ENCODE data around the gene NOPCHAP1. TPM values are rescaled to one million over a fixed set of nuclear protein-coding genes. Genes with fewer than 3 reads are reported as not detected.

The NOPCHAP1 gene
- total RNA-seq, 2 experiments from 2014 or later, result 12.1 to 33.9 TPM

DNA sequence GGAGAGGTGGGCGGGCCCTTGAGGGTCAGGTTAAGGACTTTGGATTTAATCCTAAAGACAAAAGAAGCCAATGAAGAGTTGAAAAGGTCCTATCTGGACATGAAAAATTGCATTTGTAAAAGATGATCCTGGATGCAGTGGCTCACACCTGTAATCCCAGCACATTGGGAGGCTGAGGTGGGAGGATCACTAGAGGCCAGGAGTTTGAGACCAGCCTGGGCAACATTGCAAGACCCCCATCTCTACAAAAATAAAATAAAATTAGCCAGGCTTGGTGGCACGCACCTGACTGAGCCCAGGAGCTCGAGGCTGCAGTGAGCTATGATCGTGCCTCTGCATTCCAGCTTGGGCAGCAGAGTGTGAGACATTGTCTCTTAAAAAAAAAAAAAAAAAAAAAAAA, 25.7 kb upstream of the NOPCHAP1 start:
- TF ChIP-seq EZH2phosphoT487 (IDR thresholded peaks at IDR 0.05; ENCODE audit: borderline replicate concordance, low read depth, low read length), result no peak
- TF ChIP-seq, protein P1, sequence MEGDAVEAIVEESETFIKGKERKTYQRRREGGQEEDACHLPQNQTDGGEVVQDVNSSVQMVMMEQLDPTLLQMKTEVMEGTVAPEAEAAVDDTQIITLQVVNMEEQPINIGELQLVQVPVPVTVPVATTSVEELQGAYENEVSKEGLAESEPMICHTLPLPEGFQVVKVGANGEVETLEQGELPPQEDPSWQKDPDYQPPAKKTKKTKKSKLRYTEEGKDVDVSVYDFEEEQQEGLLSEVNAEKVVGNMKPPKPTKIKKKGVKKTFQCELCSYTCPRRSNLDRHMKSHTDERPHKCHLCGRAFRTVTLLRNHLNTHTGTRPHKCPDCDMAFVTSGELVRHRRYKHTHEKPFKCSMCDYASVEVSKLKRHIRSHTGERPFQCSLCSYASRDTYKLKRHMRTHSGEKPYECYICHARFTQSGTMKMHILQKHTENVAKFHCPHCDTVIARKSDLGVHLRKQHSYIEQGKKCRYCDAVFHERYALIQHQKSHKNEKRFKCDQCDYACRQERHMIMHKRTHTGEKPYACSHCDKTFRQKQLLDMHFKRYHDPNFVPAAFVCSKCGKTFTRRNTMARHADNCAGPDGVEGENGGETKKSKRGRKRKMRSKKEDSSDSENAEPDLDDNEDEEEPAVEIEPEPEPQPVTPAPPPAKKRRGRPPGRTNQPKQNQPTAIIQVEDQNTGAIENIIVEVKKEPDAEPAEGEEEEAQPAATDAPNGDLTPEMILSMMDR (conservative IDR thresholded peaks at IDR 0.05; ENCODE audit: low read length), result no peak
- H3K4me1 ChIP-seq (ENCODE audit: insufficient read depth, low read length, poor library complexity, severe bottlenecking), result peaks cover 22% of the 10 kb centered on the region
- ChIA-PET POLR2A (interaction anchor here (0.6 to 1.7 kb wide), 5 partner anchors 10 to 552 kb away, joined by 4 to 10 read pairs (median 5); no protein-coding TSS in a partner anchor), CTCF (ENCODE audit: unreplicated experiment) (interaction anchor here (0.6 kb wide), 1 partner anchor 143 kb away, joined by 3 read pairs; no protein-coding TSS in a partner anchor)
- DNase-seq (ENCODE audit: low spot score), result no peak
- no peaks in the 10 kb centered on the region for H4K20me1 ChIP-seq (ENCODE audit: insufficient read depth, low read length)
- H2AFZ ChIP-seq (ENCODE audit: low read length), result no peak overlapping the region
- no peaks in the 10 kb centered on the region for H3K36me3 ChIP-seq (ENCODE audit: insufficient read depth, low read length)
- no TSS peak for BruUV-seq (replicated peaks)
- intact Hi-C loops (cut with micrococcal nuclease; ENCODE audit: unreplicated experiment), result no loop called here
- 0 out of 2 replicates have a peak, but pooled peaks cover 4% of the 10 kb centered on the region for H3K79me2 ChIP-seq (ENCODE audit: insufficient read depth, low read depth, low read length)
- no peaks in the 10 kb centered on the region for H3K9me3 ChIP-seq (ENCODE audit: low read length)
- no peaks in the 10 kb centered on the region for H3K9me2 ChIP-seq (ENCODE audit: insufficient read depth, low read length)
- H3K27ac ChIP-seq (ENCODE audit: low read depth, low read length, poor library complexity, severe bottlenecking), result no peak overlapping the region
- no peak overlapping the region for H3K4me2 ChIP-seq (ENCODE audit: low read length)
- H3K4me3 ChIP-seq (ENCODE audit: low read depth, low read length, poor library complexity, severe bottlenecking), result no peak overlapping the region

DNA sequence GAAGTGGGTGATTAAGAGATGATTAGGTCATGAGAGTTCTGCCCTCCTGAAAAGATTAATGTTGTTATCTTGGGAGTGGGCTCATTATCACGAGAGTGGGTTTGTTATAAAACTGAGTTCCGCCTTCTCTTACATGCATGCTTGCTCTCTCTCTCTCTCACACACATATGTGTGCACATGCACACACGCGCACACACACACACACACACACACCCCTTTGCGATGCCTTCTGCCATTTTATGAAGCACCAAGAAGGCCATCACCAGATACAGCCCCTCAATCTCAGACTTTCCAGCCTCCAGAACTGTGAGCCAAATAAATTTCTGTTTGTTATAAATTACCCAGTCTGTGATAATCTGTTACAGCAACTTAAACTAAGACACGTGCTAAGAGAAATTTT, 22.4 kb upstream of the NOPCHAP1 start:
- Histone ChIP-seq H3K36me3 (ENCODE audit: insufficient read depth, low read length) (no peaks in the 10 kb centered on the region), H2AFZ (ENCODE audit: low read length) (no peak overlapping the region), H3K79me2 (ENCODE audit: insufficient read depth, low read depth, low read length) (no peaks in the 10 kb centered on the region), H4K20me1 (ENCODE audit: insufficient read depth, low read length) (no peaks in the 10 kb centered on the region), H3K27ac (ENCODE audit: low read depth, low read length, poor library complexity, severe bottlenecking) (no peak overlapping the region), H3K9me2 (ENCODE audit: insufficient read depth, low read length) (no peaks in the 10 kb centered on the region), H3K9me3 (ENCODE audit: low read length) (no peaks in the 10 kb centered on the region), H3K4me1 (ENCODE audit: insufficient read depth, low read length, poor library complexity, severe bottlenecking) (peaks cover 18% of the 10 kb centered on the region), H3K4me3 (ENCODE audit: low read depth, low read length, poor library complexity, severe bottlenecking) (no peak overlapping the region), H3K4me2 (ENCODE audit: low read length) (no peak overlapping the region)
- TF ChIP-seq EZH2phosphoT487 (IDR thresholded peaks at IDR 0.05; ENCODE audit: borderline replicate concordance, low read depth, low read length), result no peak
- TF ChIP-seq, protein P1 (conservative IDR thresholded peaks at IDR 0.05; ENCODE audit: low read length), result no peak
- POLR2A ChIA-PET, result interaction anchor here (0.6 kb wide), 1 partner anchor 50 kb away, joined by 4 read pairs; no protein-coding TSS in a partner anchor
- intact Hi-C loops (cut with micrococcal nuclease; ENCODE audit: unreplicated experiment), result no loop called here
- DNase-seq (ENCODE audit: low spot score), result no peak
- CTCF ChIA-PET (ENCODE audit: unreplicated experiment), result no interaction called here
- BruUV-seq (replicated peaks), result no TSS peak

DNA sequence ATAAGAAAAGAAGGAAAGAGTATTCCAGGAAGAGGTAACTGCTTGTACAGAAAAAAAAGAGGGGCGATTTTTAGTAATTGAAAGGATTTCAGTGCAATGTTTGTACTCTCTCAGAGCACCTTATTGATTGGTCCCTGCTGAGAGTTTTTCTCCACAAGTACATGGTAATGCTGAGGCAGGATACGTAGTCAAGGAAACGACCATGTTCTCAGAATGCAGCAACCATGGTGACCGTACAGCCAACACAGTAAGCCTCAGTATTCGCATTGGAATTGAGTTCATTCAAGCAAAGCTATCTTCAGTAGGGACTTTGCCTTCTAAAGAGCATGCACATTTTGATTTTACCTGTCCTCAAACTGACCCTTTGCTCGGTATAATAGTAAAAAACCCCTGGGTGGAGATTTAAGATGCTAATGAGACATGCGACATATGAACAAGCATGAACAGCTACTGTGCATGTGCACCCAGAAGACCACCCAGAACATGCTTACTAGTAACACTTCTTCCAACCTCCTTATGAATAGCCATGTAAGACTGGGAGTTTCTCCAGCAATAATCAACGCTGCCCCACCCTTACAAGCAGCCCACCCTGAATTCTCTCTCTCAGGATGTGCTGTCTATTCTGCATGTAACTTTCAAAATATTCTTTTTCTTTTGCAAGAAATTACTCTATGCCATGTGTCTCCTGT, 21.8 kb upstream of the NOPCHAP1 start:
- Histone ChIP-seq H4K20me1 (ENCODE audit: insufficient read depth, low read length) (no peaks in the 10 kb centered on the region), H2AFZ (ENCODE audit: low read length) (no peak overlapping the region), H3K9me2 (ENCODE audit: insufficient read depth, low read length) (no peaks in the 10 kb centered on the region), H3K27ac (ENCODE audit: low read depth, low read length, poor library complexity, severe bottlenecking) (no peak overlapping the region), H3K4me2 (ENCODE audit: low read length) (no peak overlapping the region), H3K9me3 (ENCODE audit: low read length) (no peaks in the 10 kb centered on the region), H3K36me3 (ENCODE audit: insufficient read depth, low read length) (no peaks in the 10 kb centered on the region), H3K4me1 (ENCODE audit: insufficient read depth, low read length, poor library complexity, severe bottlenecking) (peaks cover 13% of the 10 kb centered on the region), H3K4me3 (ENCODE audit: low read depth, low read length, poor library complexity, severe bottlenecking) (no peak overlapping the region), H3K79me2 (ENCODE audit: insufficient read depth, low read depth, low read length) (no peaks in the 10 kb centered on the region)
- intact Hi-C loops (cut with micrococcal nuclease; ENCODE audit: unreplicated experiment), result no loop called here
- DNase-seq (ENCODE audit: low spot score), result no peak
- POLR2A ChIA-PET, result interaction anchor here (0.6 kb wide), 1 partner anchor 19 kb away, joined by 4 read pairs; no protein-coding TSS in a partner anchor
- CTCF ChIA-PET (ENCODE audit: unreplicated experiment), result no interaction called here
- BruUV-seq (replicated peaks), result no TSS peak
- TF ChIP-seq, protein P1 (conservative IDR thresholded peaks at IDR 0.05; ENCODE audit: low read length), result no peak
- TF ChIP-seq EZH2phosphoT487 (IDR thresholded peaks at IDR 0.05; ENCODE audit: borderline replicate concordance, low read depth, low read length), result no peak

All from OCI-LY7 (cell line).